ENCODE results near the gene NUMBL. TPM values are rescaled to one million over a fixed set of nuclear protein-coding genes. Genes with fewer than 3 reads are reported as not detected.
A peak's percentile ranks its signal among the peaks of the same experiment; 100 is the strongest.

Gene NUMBL
- total RNA-seq, 1 donor: 26.8 TPM

- H4K20me1 ChIP-seq (ENCODE audit: insufficient read depth, low read length): peaks cover 40% of the 10 kb centered on the region
Measured at GRCh38 chr19:40682431-40682964, 8.0 kb downstream of the NUMBL start.

GRCh38 chr19:40681039-40681438 is 9.4 kb downstream of the NUMBL start:
- DNase-seq (ENCODE audit: insufficient read length, low spot score, missing footprints): no peak
- Histone ChIP-seq H3K4me2 (ENCODE audit: insufficient read depth, low read length) (no peak overlapping the region), H3K9me3 (ENCODE audit: low read depth, low read length) (no peaks in the 10 kb centered on the region), H3K4me3 (ENCODE audit: insufficient read depth, low read length) (no peak overlapping the region), H3K27me3 (ENCODE audit: insufficient read depth, low read length) (no peaks in the 10 kb centered on the region), H2AFZ (ENCODE audit: low read length) (no peak overlapping the region), H3K79me2 (ENCODE audit: insufficient read depth, low read length) (peaks cover 7% of the 10 kb centered on the region), H3K27ac (ENCODE audit: low read depth, low read length) (no peak overlapping the region), H4K20me1 (ENCODE audit: insufficient read depth, low read length) (peaks cover 29% of the 10 kb centered on the region), H3K4me1 (ENCODE audit: insufficient read depth, low read length) (no peaks in the 10 kb centered on the region), H3K36me3 (ENCODE audit: insufficient read depth, low read length) (peaks cover 88% of the 10 kb centered on the region)
- TF ChIP-seq, protein P1, sequence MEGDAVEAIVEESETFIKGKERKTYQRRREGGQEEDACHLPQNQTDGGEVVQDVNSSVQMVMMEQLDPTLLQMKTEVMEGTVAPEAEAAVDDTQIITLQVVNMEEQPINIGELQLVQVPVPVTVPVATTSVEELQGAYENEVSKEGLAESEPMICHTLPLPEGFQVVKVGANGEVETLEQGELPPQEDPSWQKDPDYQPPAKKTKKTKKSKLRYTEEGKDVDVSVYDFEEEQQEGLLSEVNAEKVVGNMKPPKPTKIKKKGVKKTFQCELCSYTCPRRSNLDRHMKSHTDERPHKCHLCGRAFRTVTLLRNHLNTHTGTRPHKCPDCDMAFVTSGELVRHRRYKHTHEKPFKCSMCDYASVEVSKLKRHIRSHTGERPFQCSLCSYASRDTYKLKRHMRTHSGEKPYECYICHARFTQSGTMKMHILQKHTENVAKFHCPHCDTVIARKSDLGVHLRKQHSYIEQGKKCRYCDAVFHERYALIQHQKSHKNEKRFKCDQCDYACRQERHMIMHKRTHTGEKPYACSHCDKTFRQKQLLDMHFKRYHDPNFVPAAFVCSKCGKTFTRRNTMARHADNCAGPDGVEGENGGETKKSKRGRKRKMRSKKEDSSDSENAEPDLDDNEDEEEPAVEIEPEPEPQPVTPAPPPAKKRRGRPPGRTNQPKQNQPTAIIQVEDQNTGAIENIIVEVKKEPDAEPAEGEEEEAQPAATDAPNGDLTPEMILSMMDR (IDR thresholded peaks at IDR 0.05; ENCODE audit: extremely low read depth, low read depth, low read length): no peak

More at GRCh38 chr19:40682431-40682964, 8.0 kb downstream of the NUMBL start:
- H3K27me3 ChIP-seq (ENCODE audit: insufficient read depth, low read length): no peaks in the 10 kb centered on the region
- peaks cover 13% of the 10 kb centered on the region for H3K79me2 ChIP-seq (ENCODE audit: insufficient read depth, low read length)
- no peaks in the 10 kb centered on the region for H3K9me3 ChIP-seq (ENCODE audit: low read depth, low read length)
- H3K27ac ChIP-seq (ENCODE audit: low read depth, low read length): no peak overlapping the region
- TF ChIP-seq, protein P1 (IDR thresholded peaks at IDR 0.05; ENCODE audit: extremely low read depth, low read depth, low read length): no peak
- peaks cover 82% of the 10 kb centered on the region for H3K36me3 ChIP-seq (ENCODE audit: insufficient read depth, low read length)
- no peaks in the 10 kb centered on the region for H3K4me1 ChIP-seq (ENCODE audit: insufficient read depth, low read length)
- H3K4me3 ChIP-seq (ENCODE audit: insufficient read depth, low read length): no peak overlapping the region
- no peak overlapping the region for H2AFZ ChIP-seq (ENCODE audit: low read length)
- peak; percentile 57 for DNase-seq (ENCODE audit: insufficient read length, low spot score, missing footprints)
- H3K4me2 ChIP-seq (ENCODE audit: insufficient read depth, low read length): no peak overlapping the region

DNA sequence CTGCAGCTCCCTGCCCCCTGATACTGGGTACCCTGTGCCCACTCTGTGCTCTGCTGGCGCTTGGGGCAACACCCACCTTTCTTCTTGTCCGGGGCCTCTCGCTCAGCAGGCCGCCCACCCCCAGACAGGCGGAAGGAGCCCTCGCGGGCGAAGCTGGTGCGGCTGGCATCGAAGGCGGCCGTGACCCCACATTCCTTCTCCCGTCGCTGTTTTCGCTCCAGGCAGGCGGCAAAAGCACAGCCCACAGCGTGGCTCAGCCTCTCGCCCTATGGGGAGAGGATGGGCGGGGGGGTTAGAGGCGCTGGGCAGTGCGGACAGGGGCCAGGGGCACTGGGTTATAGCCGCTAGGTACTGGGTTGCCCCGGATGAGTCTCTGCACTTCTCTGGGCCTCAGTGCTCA is 13.3 kb downstream of the NUMBL start:
- Histone ChIP-seq H3K27ac (ENCODE audit: low read depth, low read length) (no peak overlapping the region), H3K36me3 (ENCODE audit: insufficient read depth, low read length) (peaks cover 92% of the 10 kb centered on the region), H3K4me2 (ENCODE audit: insufficient read depth, low read length) (no peak overlapping the region), H2AFZ (ENCODE audit: low read length) (no peak overlapping the region), H3K27me3 (ENCODE audit: insufficient read depth, low read length) (no peaks in the 10 kb centered on the region), H3K4me1 (ENCODE audit: insufficient read depth, low read length) (no peaks in the 10 kb centered on the region), H3K79me2 (ENCODE audit: insufficient read depth, low read length) (no peaks in the 10 kb centered on the region), H3K9me3 (ENCODE audit: low read depth, low read length) (no peaks in the 10 kb centered on the region), H4K20me1 (ENCODE audit: insufficient read depth, low read length) (peaks cover 15% of the 10 kb centered on the region), H3K4me3 (ENCODE audit: insufficient read depth, low read length) (no peak overlapping the region)
- TF ChIP-seq, protein P1 (IDR thresholded peaks at IDR 0.05; ENCODE audit: extremely low read depth, low read depth, low read length): no peak
- peak; percentile 41 for DNase-seq (ENCODE audit: insufficient read length, low spot score, missing footprints)

DNA sequence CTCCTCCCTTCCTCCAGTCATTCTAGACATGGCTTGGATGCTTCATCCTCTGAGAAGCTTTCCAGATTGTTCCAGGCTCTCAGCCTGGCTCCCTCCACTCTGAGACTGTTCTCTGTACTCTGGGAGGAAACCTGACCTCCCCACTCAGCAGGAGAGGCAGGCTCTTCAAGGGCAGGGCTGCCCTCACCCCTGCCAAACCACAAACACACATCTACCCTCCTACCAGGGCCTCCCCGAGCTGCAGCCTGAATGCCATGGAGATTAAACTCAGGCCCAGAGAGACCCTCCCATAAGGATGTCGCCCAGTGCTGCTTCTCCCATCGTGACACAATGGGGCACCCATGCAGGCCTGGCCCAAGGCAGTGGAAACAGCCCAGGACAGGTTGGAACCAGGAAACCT is 16.2 kb downstream of the NUMBL start:
- Histone ChIP-seq H3K4me3 (ENCODE audit: insufficient read depth, low read length) (no peak overlapping the region), H3K79me2 (ENCODE audit: insufficient read depth, low read length) (no peaks in the 10 kb centered on the region), H3K9me3 (ENCODE audit: low read depth, low read length) (no peaks in the 10 kb centered on the region), H3K4me2 (ENCODE audit: insufficient read depth, low read length) (no peak overlapping the region), H3K27ac (ENCODE audit: low read depth, low read length) (no peak overlapping the region), H4K20me1 (ENCODE audit: insufficient read depth, low read length) (peaks cover 24% of the 10 kb centered on the region), H3K36me3 (ENCODE audit: insufficient read depth, low read length) (peaks cover 97% of the 10 kb centered on the region), H2AFZ (ENCODE audit: low read length) (no peak overlapping the region), H3K27me3 (ENCODE audit: insufficient read depth, low read length) (no peaks in the 10 kb centered on the region), H3K4me1 (ENCODE audit: insufficient read depth, low read length) (no peaks in the 10 kb centered on the region)
- peak; percentile 89 for DNase-seq (ENCODE audit: insufficient read length, low spot score, missing footprints)
- TF ChIP-seq, protein P1 (IDR thresholded peaks at IDR 0.05; ENCODE audit: extremely low read depth, low read depth, low read length): no peak

All from osteoblast (primary cell).